NCI-H146 treated with DMSO at 0.1 percent for 48 hours (cell line): ENCODE measurements around the gene ZDHHC1.

ENCODE experiments used
- DNase-seq: peaks from one replicate; lab custom pipeline; 2025; ENCODE audit not compliant: unreplicated experiment; lab: John Stamatoyannopoulos, UW

Gene ZDHHC1

DNA sequence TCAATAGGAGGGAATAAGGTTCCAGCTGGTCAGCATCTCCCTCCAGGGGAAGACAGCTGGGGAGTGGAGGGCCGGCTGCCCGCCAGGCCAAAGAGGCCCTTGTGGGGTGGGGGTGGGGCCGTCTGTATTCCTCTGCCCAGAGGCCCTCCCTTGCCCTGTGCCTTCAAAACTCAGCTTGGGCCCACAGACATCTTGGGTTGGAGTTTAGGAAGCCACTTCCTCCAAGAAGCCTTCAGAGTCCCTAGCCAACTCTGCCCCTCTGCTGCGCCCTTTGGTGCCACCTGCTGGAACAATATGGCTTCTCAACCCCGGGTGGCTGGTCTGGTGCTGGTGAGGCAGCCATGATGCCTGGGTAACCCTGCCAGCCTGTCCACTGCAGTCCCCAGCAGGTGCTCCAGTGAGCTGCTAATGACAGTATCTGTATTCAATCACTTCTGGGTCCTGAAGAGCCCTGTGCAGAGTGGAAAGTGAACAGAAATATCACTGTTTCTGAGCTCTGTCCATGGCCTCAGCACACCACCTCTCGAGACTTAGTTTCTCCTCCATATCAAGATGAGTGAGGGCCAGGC, 31.3 kb upstream of the ZDHHC1 start:
- DNase-seq, result no peak

DNA sequence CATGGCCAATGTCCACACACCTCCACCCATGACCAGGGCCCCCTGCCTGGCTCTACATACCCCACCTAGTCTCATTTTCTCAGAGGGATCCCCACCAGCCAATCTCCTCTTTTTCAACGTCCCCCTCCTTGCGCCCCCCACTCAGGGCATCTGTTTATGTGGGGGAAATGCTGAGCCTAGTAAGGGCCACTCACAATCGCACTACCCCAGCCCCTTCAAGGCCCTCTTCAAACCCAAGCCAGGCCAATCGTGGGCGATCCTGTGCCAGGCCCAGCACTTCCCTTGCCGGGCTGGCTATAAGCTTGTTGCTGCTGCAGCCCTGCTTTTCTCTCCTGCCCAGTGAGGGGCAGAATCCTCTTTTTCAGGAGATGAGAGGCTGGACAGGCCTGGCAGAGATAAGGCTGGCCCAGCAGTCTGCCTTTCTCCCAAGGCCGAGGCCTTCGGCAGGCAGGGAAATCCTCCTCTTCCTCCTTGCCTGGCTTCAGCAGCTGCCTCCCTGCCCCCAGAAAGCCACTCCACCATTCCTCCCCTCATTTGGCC, 30.8 kb upstream of the ZDHHC1 start:
- DNase-seq, result no peak

GRCh38 chr16:67445913-67446907, 29.9 kb upstream of the ZDHHC1 start:
- DNase-seq, result no peak

DNA sequence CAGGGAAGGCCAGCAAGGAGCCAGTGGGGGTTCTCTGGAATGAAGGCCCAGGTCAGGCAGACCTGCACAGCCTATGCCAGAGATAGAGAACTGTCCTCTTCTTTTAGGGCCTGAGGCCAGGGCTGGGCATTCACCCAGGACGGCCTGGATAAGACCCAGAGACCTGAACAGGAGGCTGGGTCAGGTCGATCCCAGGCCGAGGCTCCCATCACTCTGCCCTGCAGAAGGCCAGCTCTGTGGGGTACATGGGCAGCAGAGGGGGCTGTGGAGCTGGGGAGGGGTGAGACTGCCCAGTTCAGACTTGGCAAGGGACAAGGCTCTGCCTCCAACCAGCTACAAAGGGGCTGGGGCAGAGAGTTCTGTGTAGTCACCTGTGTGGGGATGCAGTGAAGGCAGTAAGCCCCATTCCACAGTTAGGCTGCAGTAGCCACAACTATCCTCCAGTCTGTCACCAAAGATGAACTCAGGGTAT, 29.2 kb upstream of the ZDHHC1 start:
- no peak for DNase-seq

DNA sequence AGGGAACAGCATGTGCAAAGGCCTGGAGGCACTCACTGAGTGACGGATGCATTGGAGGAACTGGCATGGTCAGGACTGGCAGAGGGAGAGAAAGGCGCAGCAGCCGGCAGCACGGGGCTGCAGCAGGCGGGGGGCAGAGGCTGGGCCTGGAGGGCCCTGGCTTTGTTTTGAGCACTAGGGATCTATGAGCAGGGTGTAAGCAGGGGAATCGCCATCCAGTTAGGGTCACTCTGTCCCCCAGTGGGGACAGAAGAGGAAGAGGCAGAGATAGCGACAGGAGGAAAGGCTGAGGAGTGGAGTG, 28.8 kb upstream of the ZDHHC1 start:
- DNase-seq, result no peak

DNA sequence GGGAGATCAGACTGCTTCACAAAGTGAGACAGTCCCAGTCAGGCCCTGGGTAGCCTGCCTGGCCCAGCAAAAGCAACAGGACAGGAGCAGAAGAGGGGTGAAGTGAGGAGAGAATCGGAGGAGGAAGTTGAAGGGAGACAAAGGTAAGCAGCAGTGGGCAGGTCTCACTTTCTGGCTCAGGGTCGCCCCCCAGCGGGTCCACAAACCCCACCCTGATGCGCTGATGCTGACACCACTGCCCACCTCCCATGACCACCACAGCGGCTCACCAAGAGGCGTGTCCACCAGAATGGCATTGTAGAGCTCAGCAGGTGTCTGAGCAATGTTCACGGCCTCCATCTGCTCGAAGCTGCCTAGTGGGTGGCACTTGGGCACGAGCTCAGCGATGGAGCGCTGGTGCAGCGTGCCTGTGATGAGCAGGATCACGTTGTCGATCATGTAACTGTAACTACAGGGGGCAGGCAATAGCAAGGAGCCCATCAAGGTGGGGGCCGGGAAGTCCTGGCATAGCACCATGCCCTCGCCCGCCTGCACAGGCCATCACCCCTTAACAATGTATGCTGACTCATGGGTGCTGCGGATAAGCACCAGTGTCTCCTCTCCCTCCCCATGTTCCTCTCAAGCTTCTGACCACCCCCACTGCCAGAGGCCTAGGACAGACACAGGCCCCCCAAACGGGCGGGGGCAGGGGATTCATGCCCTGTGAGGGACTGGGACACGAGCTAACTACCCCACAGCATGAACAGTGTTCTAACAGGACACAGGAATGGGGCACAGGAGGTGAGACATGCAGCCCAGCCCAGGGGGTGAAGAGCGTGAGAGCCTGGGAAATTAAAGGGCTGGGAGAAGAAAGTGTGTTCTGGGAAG, 28.2 kb upstream of the ZDHHC1 start:
- no peak for DNase-seq

DNA sequence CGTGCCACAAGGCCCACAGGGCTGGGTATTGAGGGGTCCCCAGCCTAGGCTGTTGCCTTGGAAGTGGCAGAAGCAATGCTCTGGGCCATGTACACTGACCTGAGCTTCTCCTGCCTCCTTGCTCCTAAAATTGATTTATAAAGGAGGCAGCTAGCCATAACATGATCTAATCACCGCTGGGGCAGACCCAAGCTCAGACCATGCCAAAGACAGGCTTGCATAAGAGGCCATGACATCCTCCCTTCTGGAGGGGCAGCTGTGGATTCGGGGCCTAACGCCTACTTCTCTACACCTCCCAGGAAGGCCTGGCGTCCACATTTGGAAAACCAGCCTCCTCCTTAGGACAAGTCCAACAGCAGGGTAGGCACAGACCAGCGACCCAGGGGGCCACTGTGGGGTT, 27.0 kb upstream of the ZDHHC1 start:
- DNase-seq, result no peak

DNA sequence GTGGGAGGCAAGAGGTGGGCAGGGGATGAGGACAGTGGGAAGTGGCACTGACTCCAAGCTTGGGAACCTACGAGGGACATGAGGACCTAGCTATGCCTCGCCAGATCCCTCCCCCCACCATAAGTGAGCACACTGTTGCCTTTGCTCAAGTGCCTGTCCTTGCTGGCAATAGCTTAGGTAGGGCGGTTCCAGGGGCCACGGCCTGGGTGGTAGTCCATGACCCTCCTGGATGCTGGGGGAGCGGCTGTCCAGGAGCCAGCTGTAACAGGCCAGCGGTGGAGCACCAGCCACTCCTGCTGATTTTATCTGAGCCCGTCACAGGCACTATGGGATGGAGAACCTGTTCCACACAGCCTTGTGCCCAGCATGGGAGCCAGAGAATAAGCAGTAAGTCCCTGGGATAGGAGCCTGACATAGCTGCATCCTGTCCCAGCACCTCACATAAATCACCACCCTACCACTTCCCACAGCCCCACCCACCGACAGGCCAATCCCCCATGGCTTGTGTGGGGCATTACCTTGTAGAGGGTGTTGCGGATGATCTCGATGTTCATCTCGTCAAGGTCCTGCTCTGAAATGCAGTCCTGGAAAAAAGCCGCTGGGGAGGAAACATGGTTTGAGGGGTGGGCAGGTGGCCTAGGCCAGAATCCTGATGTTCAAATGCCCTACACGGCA, 26.4 kb upstream of the ZDHHC1 start:
- no peak for DNase-seq

DNA sequence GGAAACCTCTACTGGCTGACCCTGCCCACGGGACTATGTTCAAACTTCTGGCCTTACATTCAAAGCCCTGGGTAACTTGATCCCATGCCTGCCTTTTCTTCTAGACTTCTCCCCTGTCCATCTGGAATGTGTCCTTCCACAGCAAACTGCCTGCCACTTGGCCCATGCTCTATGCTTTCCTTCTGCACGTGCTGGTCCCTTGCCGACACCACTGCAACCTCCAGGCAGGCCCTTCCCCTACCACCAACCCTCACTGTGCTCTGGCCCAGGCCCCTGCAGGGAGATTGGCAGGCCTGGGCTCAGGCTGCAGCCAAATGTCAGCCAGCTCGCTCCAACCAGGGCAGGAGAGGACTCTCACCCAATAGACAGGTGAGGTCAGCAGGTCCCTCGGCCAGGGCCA, 25.6 kb upstream of the ZDHHC1 start:
- no peak for DNase-seq

DNA sequence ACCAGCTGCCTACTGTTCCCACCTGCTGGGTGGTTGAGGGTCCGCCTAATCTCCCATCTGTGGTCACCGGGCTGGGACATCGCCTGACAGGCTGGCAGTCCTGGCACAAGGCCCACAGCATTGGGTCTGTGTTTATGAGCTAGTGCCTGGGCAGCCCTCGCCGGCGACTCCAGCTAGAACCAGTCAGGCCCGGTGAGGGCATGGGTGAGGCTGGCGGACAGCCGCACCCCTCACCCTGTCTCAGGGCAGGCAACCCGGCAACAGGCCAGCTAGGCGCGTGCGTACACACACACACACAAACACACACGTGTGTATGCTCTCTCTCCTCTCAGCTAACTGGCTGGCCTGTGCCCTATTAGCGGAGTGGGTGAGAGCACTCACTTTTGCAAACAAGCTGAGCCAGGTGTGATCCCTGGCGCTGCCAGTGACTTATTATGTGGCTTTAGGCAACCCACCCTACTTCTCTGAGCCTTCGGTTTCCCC, 25.0 kb upstream of the ZDHHC1 start:
- no peak for DNase-seq

- DNase-seq, result no peak
Observed at GRCh38 chr16:67438824-67439393, 22.6 kb upstream of the ZDHHC1 start.

- DNase-seq, result no peak
Observed at GRCh38 chr16:67438098-67438791, 22.0 kb upstream of the ZDHHC1 start.

- no peak for DNase-seq
Observed at GRCh38 chr16:67437513-67437912, 21.2 kb upstream of the ZDHHC1 start.

DNA sequence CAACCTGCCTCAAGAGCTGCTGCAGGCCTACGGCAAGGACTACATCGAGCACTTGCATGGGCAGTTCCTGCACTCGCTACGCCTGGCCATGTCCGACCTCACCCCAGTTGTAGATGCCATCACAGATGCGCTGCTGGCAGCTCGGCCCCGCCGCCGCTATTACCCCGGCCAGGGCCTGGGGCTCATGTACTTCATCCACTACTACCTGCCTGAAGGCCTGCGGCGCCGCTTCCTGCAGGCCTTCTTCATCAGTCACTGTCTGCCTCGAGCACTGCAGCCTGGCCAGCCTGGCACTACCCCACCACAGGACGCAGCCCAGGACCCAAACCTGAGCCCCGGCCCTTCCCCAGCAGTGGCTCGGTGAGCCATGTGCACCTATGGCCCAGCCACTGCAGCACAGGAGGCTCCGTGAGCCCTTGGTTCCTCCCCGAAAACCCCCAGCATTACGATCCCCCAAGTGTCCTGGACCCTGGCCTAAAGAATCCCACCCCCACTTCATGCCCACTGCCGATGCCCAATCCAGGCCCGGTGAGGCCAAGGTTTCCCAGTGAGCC, 20.4 kb upstream of the ZDHHC1 start:
- DNase-seq, result no peak

DNA sequence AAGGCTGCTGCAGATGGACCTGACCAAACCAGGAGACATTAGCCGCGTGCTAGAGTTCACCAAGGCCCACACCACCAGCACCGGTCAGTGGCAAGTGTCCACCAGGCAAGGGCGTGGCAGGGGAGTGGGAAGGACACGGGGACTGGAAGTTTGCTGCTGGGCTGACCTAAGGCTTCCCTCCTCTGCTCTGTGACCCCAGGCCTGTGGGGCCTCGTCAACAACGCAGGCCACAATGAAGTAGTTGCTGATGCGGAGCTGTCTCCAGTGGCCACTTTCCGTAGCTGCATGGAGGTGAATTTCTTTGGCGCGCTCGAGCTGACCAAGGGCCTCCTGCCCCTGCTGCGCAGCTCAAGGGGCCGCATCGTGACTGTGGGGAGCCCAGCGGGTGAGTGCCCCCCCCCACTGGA, 19.5 kb upstream of the ZDHHC1 start:
- no peak for DNase-seq

- no peak for DNase-seq
Observed at GRCh38 chr16:67433131-67433719, 16.9 kb upstream of the ZDHHC1 start.

- DNase-seq, result no peak
Observed at GRCh38 chr16:67432506-67432890, 16.2 kb upstream of the ZDHHC1 start.

DNA sequence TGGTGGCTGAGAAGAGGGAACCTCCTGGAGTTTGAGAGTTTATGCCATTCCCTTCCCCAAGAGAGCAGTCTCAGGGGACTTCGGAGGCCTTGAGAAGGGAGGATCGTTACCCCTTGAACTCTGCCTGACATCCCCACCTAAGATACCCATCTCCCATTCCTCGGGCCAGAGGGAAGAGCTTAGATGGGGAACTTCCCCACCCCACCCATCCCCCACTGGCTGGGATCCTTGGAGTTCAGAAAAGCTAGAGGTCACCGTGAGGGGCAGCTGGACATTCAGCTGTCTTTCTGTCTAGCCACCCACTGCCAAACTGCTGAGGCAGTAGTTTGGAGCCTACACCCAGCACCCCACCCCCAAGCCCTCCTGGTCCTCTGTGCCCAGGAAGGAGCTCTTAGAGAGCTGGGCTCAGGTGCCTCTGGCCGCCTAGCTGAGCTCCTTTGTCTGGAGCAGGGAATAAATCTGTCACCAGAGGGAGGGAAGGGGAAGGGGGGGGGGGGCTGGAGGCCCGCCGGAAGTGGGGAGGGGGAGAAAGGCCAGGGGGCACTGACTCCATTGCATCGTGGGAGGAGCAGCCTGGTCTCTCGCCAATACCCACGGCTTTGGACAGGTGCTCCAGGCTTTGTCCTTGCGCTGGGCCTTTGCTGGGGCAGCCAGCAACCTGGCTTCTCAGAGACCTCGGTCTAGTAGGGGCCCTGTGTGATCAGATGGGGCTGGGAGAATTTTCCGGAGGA, 15.7 kb upstream of the ZDHHC1 start:
- no peak for DNase-seq
